Measurements from ENCODE around the gene GPC5. TPM values are rescaled to one million over a fixed set of nuclear protein-coding genes. Genes with fewer than 3 reads are reported as not detected.

The GPC5 gene
- total and polyA plus RNA-seq, 7 experiments from 2014 or later = 0.10 to 0.38 TPM; not detected in 5

DNA sequence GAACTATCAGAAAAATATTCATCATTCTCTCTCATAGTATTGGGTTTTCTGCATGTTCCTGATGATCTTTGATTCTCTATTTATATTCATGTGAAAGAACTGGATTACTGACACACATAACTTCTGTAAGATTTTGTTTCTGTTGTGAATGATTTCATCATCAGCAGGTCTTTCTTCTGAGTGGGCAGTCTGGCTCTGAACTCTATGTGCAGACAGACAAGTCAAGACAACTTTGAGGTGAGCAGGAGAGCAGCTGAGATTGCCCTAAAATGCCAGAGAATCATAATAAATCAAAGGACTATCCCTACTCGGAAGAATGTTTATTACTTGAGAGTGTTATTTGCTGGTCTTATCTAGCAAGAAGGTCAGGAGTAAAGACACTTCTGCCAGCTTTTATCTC is 1176.1 kb downstream of the GPC5 start:
- H3K4me1 Mint-ChIP-seq = no peaks in the 10 kb centered on the region
- Histone ChIP-seq H3K36me3 (ENCODE audit: control insufficient read depth in 2 of 3, insufficient read depth in 3 of 3, low read length in 3 of 3) (no peaks in the 10 kb centered on the region), H3K9me3 (ENCODE audit: control insufficient read depth in 2 of 3, low read length in 3 of 3) (no peaks in the 10 kb centered on the region), H3K4me1 (ENCODE audit: control insufficient read depth in 2 of 2, insufficient read depth in 2 of 2, low read length in 2 of 2) (no peaks in the 10 kb centered on the region), H3K27ac (ENCODE audit: low read depth, low read length) (no peak overlapping the region), H3K27me3 (ENCODE audit: control insufficient read depth in 2 of 2, insufficient read depth in 2 of 2, low read length in 2 of 2) (no peaks in the 10 kb centered on the region), H3K4me3 (ENCODE audit: low read length) (no peak overlapping the region)
- POLR2A ChIA-PET = no interaction called here
- peaks cover 0 to 10% (median 2%) of the 10 kb centered on the region in 11 donors for H3K9me3 Mint-ChIP-seq
- no peak overlapping the region for H3K4me3 Mint-ChIP-seq
- DNase-seq = no peak
- H3K27ac Mint-ChIP-seq = no peak overlapping the region
- intact Hi-C loops (cut with micrococcal nuclease) = no loop called here
- CTCF ChIA-PET = no interaction called here
- no peaks in the 10 kb centered on the region for H3K36me3 Mint-ChIP-seq
- no peaks in the 10 kb centered on the region for H3K27me3 Mint-ChIP-seq
- no peak for ATAC-seq

DNA sequence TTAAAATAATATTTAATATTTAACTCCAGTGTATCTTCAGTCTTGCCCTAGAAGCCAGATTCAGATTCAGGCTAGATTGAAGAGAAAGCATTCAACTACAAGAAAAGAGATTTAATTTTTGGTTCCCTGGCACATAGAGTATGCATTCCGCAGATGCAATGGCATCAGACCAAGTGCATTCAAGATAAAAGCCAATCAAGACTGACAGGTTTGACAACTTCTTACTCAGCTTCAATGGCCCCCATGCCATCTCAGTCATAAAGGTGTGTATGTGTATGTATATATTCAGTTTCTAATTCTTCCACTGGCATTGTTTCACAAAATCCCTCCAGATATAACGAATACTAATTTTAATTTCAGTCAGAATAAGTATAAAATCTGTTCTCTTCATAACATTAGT is 1177.4 kb downstream of the GPC5 start:
- H3K36me3 Mint-ChIP-seq = no peaks in the 10 kb centered on the region
- H3K27ac Mint-ChIP-seq = no peak overlapping the region
- no peak for ATAC-seq
- CTCF ChIA-PET = no interaction called here
- H3K4me3 Mint-ChIP-seq = no peak overlapping the region
- no peak for DNase-seq
- peaks cover 0 to 10% (median 3%) of the 10 kb centered on the region in 11 donors for H3K9me3 Mint-ChIP-seq
- no peaks in the 10 kb centered on the region for H3K27me3 ChIP-seq (ENCODE audit: control insufficient read depth in 2 of 2, insufficient read depth in 2 of 2, low read length in 2 of 2)
- no peaks in the 10 kb centered on the region for H3K9me3 ChIP-seq (ENCODE audit: control insufficient read depth in 2 of 3, low read length in 3 of 3)
- no peak overlapping the region for H3K27ac ChIP-seq (ENCODE audit: low read depth, low read length)
- no peaks in the 10 kb centered on the region for H3K27me3 Mint-ChIP-seq
- no peaks in the 10 kb centered on the region for H3K4me1 Mint-ChIP-seq
- no peak overlapping the region for H3K4me3 ChIP-seq (ENCODE audit: low read length)
- no peaks in the 10 kb centered on the region for H3K4me1 ChIP-seq (ENCODE audit: control insufficient read depth in 2 of 2, insufficient read depth in 2 of 2, low read length in 2 of 2)
- H3K36me3 ChIP-seq (ENCODE audit: control insufficient read depth in 2 of 3, insufficient read depth in 3 of 3, low read length in 3 of 3) = no peaks in the 10 kb centered on the region
- intact Hi-C loops (cut with micrococcal nuclease) = no loop called here
- POLR2A ChIA-PET = no interaction called here

DNA sequence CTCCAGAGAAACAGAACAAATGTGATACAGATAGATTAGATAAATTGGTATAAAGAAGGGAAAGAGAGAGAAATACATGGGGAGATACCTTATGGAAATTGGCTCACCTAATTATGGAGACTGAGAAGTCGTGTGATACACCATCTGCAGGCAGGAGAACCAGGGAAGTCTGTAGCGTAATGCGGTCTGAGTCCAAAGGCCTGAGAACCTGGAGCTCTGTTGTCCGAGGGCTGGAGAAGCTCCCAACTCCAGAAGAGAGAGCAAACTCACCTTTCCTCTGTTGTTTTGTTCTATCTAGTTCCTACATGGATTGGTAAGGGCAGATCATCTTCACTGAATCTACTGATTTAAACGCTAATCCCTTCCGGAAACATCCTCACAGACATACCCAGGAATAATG is 1179.9 kb downstream of the GPC5 start:
- no peak overlapping the region for H3K4me3 Mint-ChIP-seq
- no peak for DNase-seq
- no peaks in the 10 kb centered on the region for H3K27me3 ChIP-seq (ENCODE audit: control insufficient read depth in 2 of 2, insufficient read depth in 2 of 2, low read length in 2 of 2)
- POLR2A ChIA-PET = no interaction called here
- CTCF ChIA-PET = no interaction called here
- no peak for ATAC-seq
- H3K27ac Mint-ChIP-seq = no peak overlapping the region
- no peaks in the 10 kb centered on the region for H3K36me3 Mint-ChIP-seq
- peaks cover 0 to 26% (median 4%) of the 10 kb centered on the region in 11 donors for H3K9me3 Mint-ChIP-seq
- H3K36me3 ChIP-seq (ENCODE audit: control insufficient read depth in 2 of 3, insufficient read depth in 3 of 3, low read length in 3 of 3) = no peaks in the 10 kb centered on the region
- H3K4me1 ChIP-seq (ENCODE audit: control insufficient read depth in 2 of 2, insufficient read depth in 2 of 2, low read length in 2 of 2) = no peaks in the 10 kb centered on the region
- H3K27ac ChIP-seq (ENCODE audit: low read depth, low read length) = no peak overlapping the region
- no peaks in the 10 kb centered on the region for H3K4me1 Mint-ChIP-seq
- no peaks in the 10 kb centered on the region for H3K27me3 Mint-ChIP-seq
- no peaks in the 10 kb centered on the region for H3K9me3 ChIP-seq (ENCODE audit: control insufficient read depth in 2 of 3, low read length in 3 of 3)
- intact Hi-C loops (cut with micrococcal nuclease) = no loop called here
- H3K4me3 ChIP-seq (ENCODE audit: low read length) = no peak overlapping the region

DNA sequence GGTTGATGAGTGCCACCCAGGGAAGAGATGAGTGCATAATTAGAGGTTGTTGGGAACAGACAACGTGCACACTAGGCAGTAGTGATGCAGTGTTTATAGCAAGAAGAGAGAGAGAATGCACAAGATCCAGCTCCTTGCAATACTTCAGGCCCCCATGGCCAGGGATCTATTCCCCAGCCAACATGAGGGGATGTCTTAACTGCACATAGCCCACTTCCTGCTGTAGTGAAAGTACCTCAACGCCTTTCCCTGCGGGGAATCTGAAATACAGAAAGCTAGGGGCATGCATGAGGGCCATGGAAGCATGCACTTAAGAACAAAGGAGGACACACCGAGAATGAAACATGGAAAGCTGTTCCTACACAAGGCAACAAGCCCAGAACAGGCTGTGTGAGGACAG is 1191.5 kb downstream of the GPC5 start:
- H3K27ac ChIP-seq (ENCODE audit: low read depth, low read length) = no peak overlapping the region
- H3K9me3 ChIP-seq (ENCODE audit: control insufficient read depth in 2 of 3, low read length in 3 of 3) = no peaks in the 10 kb centered on the region
- H3K36me3 ChIP-seq (ENCODE audit: control insufficient read depth in 2 of 3, insufficient read depth in 3 of 3, low read length in 3 of 3) = no peaks in the 10 kb centered on the region
- no peak overlapping the region for H3K4me3 ChIP-seq (ENCODE audit: low read length)
- peaks cover 0 to 23% (median 11%) of the 10 kb centered on the region in 11 donors for H3K9me3 Mint-ChIP-seq
- H3K27me3 Mint-ChIP-seq = no peaks in the 10 kb centered on the region
- ChIA-PET POLR2A (no interaction called here), CTCF (no interaction called here)
- H3K27me3 ChIP-seq (ENCODE audit: control insufficient read depth in 2 of 2, insufficient read depth in 2 of 2, low read length in 2 of 2) = no peaks in the 10 kb centered on the region
- no peak for ATAC-seq
- H3K36me3 Mint-ChIP-seq = no peaks in the 10 kb centered on the region
- intact Hi-C loops (cut with micrococcal nuclease) = no loop called here
- no peaks in the 10 kb centered on the region for H3K4me1 Mint-ChIP-seq
- H3K4me1 ChIP-seq (ENCODE audit: control insufficient read depth in 2 of 2, insufficient read depth in 2 of 2, low read length in 2 of 2) = no peaks in the 10 kb centered on the region
- no peak overlapping the region for H3K4me3 Mint-ChIP-seq
- no peak for DNase-seq
- no peak overlapping the region for H3K27ac Mint-ChIP-seq

DNA sequence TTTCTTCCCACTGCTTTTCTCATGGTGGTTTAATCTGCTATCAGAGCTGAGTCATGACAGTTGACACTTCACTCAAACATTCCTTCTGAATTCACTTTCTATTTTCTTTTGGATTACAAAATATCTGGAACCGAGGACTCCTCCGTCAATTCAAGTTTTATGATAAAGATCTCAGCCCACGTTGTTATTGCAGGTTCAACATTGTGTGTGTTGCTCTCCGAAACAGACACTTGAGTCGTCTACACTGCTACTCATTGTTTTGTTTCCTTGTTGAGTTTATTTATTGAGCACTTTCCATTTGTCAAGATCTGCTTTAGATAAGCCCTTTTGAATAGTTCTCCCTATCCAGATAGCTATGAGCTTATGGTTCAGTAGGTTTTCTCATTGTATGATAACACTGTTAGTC is 1192.1 kb downstream of the GPC5 start:
- H3K27me3 Mint-ChIP-seq = no peaks in the 10 kb centered on the region
- peaks cover 0 to 23% (median 11%) of the 10 kb centered on the region in 11 donors for H3K9me3 Mint-ChIP-seq
- no peaks in the 10 kb centered on the region for H3K36me3 Mint-ChIP-seq
- DNase-seq (no peak), ATAC-seq (no peak)
- Histone ChIP-seq H3K27me3 (ENCODE audit: control insufficient read depth in 2 of 2, insufficient read depth in 2 of 2, low read length in 2 of 2) (no peaks in the 10 kb centered on the region), H3K36me3 (ENCODE audit: control insufficient read depth in 2 of 3, insufficient read depth in 3 of 3, low read length in 3 of 3) (no peaks in the 10 kb centered on the region), H3K27ac (ENCODE audit: low read depth, low read length) (no peak overlapping the region), H3K4me1 (ENCODE audit: control insufficient read depth in 2 of 2, insufficient read depth in 2 of 2, low read length in 2 of 2) (no peaks in the 10 kb centered on the region), H3K4me3 (ENCODE audit: low read length) (no peak overlapping the region), H3K9me3 (ENCODE audit: control insufficient read depth in 2 of 3, low read length in 3 of 3) (no peaks in the 10 kb centered on the region)
- ChIA-PET POLR2A (no interaction called here), CTCF (no interaction called here)
- no peaks in the 10 kb centered on the region for H3K4me1 Mint-ChIP-seq
- no peak overlapping the region for H3K27ac Mint-ChIP-seq
- intact Hi-C loops (cut with micrococcal nuclease) = no loop called here
- H3K4me3 Mint-ChIP-seq = no peak overlapping the region

DNA sequence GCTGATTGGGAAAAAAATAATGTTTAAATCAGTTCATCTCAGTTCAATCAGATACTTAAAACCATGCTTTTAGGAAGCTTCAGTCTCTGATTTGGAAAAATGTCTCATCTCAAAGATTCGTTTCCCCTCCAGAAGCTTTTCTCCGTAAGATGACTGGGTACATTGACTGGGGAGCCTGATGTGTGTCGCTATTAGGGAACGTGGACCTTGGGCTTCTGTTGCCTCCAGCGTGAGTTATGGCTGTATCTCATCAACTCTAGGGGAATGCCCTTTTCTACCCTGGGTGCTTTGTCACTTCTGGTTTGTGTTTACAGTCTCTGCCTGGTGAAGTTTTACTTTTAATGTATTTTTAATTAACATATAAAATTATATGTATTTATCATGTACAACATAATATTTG is 1192.7 kb downstream of the GPC5 start:
- Histone ChIP-seq H3K27ac (ENCODE audit: low read depth, low read length) (no peak overlapping the region), H3K4me3 (ENCODE audit: low read length) (no peak overlapping the region), H3K4me1 (ENCODE audit: control insufficient read depth in 2 of 2, insufficient read depth in 2 of 2, low read length in 2 of 2) (no peaks in the 10 kb centered on the region), H3K36me3 (ENCODE audit: control insufficient read depth in 2 of 3, insufficient read depth in 3 of 3, low read length in 3 of 3) (no peaks in the 10 kb centered on the region), H3K9me3 (ENCODE audit: control insufficient read depth in 2 of 3, low read length in 3 of 3) (no peaks in the 10 kb centered on the region), H3K27me3 (ENCODE audit: control insufficient read depth in 2 of 2, insufficient read depth in 2 of 2, low read length in 2 of 2) (no peaks in the 10 kb centered on the region)
- no peaks in the 10 kb centered on the region for H3K4me1 Mint-ChIP-seq
- H3K4me3 Mint-ChIP-seq = no peak overlapping the region
- H3K36me3 Mint-ChIP-seq = no peaks in the 10 kb centered on the region
- CTCF ChIA-PET = no interaction called here
- peaks cover 0 to 28% (median 11%) of the 10 kb centered on the region in 11 donors for H3K9me3 Mint-ChIP-seq
- ATAC-seq = no peak
- no peak overlapping the region for H3K27ac Mint-ChIP-seq
- no peak for DNase-seq
- intact Hi-C loops (cut with micrococcal nuclease) = no loop called here
- H3K27me3 Mint-ChIP-seq = no peaks in the 10 kb centered on the region
- POLR2A ChIA-PET = no interaction called here

DNA sequence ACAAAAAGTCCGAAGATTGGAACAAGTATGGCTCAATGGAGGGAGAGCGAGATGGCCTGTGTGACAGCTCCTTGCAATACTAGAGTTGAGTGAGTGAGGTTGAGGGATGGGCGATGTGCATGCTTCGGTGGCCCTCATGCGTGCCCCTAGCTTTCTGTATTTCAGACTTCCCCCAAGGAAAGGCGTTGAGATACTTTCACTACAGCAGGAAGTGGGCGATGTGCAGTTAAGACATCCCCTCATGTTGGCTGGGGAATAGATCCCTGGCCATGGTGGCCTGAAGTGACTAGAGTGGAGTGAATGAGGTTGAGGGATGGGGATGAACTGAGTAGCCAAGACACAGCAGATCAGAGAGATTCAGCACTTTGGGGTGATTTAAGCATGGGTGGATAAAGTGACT is 1194.3 kb downstream of the GPC5 start:
- no peak overlapping the region for H3K27ac ChIP-seq (ENCODE audit: low read depth, low read length)
- no peaks in the 10 kb centered on the region for H3K27me3 ChIP-seq (ENCODE audit: control insufficient read depth in 2 of 2, insufficient read depth in 2 of 2, low read length in 2 of 2)

More for the DNA sequence above, 1194.3 kb downstream of the GPC5 start:
- no peaks in the 10 kb centered on the region for H3K9me3 ChIP-seq (ENCODE audit: control insufficient read depth in 2 of 3, low read length in 3 of 3)
- no peak overlapping the region for H3K4me3 ChIP-seq (ENCODE audit: low read length)
- Mint-ChIP-seq H3K9me3 (peaks cover 0 to 28% (median 11%) of the 10 kb centered on the region in 11 donors), H3K36me3 (no peaks in the 10 kb centered on the region), H3K4me3 (no peak overlapping the region), H3K27me3 (no peaks in the 10 kb centered on the region), H3K4me1 (no peaks in the 10 kb centered on the region), H3K27ac (no peak overlapping the region)
- intact Hi-C loops (cut with micrococcal nuclease) = no loop called here
- ATAC-seq (no peak), DNase-seq (no peak)
- no peaks in the 10 kb centered on the region for H3K36me3 ChIP-seq (ENCODE audit: control insufficient read depth in 2 of 3, insufficient read depth in 3 of 3, low read length in 3 of 3)
- POLR2A ChIA-PET = no interaction called here
- H3K4me1 ChIP-seq (ENCODE audit: control insufficient read depth in 2 of 2, insufficient read depth in 2 of 2, low read length in 2 of 2) = no peaks in the 10 kb centered on the region
- CTCF ChIA-PET = no interaction called here
